ENCODE measurements around the gene GPR26.

DNA sequence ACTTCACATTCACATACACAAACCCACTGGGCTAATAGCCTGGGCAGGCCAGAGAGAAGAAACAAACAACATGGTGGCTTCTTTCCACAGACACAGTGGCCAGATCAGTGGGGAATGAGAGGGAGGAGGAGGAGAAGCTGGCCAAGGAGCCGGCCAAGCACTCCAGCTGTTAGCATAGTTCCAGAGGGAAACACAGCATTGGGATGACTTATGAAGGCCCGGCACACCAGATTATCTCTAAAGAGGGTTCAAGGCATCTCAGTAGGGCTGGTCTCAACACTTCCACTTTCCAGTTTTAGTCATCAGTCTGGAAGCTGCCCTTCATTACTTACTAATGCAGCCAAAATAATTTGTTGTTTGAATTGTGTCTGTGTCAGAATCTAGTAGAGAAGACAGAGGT is 42.1 kb upstream of the GPR26 start:
- TF ChIP-seq, protein P1, sequence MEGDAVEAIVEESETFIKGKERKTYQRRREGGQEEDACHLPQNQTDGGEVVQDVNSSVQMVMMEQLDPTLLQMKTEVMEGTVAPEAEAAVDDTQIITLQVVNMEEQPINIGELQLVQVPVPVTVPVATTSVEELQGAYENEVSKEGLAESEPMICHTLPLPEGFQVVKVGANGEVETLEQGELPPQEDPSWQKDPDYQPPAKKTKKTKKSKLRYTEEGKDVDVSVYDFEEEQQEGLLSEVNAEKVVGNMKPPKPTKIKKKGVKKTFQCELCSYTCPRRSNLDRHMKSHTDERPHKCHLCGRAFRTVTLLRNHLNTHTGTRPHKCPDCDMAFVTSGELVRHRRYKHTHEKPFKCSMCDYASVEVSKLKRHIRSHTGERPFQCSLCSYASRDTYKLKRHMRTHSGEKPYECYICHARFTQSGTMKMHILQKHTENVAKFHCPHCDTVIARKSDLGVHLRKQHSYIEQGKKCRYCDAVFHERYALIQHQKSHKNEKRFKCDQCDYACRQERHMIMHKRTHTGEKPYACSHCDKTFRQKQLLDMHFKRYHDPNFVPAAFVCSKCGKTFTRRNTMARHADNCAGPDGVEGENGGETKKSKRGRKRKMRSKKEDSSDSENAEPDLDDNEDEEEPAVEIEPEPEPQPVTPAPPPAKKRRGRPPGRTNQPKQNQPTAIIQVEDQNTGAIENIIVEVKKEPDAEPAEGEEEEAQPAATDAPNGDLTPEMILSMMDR (conservative IDR thresholded peaks at IDR 0.05; ENCODE audit: low read depth, low read length) = no peak
- TF ChIP-seq POLR2A (IDR thresholded peaks at IDR 0.05; ENCODE audit: low read depth, low read length) = no peak
- no peak for TF ChIP-seq BHLHE40 (IDR thresholded peaks at IDR 0.05; ENCODE audit: low read depth, low read length)
- TF ChIP-seq RFX5 (IDR thresholded peaks at IDR 0.05; ENCODE audit: low read depth, low read length) = no peak

All from IMR-90 (cell line).